ENCODE data around the gene CCT5. TPM values are rescaled to one million over a fixed set of nuclear protein-coding genes. Genes with fewer than 3 reads are reported as not detected.
"Not testable (repeated sequence)": the region's sequence is repeated elsewhere in the genome, so short reads cannot be mapped to it uniquely, and the experiment has no call there.

CCT5 gene
- total RNA-seq, 1 donor from 2014 or later, result 47.9 TPM

DNA sequence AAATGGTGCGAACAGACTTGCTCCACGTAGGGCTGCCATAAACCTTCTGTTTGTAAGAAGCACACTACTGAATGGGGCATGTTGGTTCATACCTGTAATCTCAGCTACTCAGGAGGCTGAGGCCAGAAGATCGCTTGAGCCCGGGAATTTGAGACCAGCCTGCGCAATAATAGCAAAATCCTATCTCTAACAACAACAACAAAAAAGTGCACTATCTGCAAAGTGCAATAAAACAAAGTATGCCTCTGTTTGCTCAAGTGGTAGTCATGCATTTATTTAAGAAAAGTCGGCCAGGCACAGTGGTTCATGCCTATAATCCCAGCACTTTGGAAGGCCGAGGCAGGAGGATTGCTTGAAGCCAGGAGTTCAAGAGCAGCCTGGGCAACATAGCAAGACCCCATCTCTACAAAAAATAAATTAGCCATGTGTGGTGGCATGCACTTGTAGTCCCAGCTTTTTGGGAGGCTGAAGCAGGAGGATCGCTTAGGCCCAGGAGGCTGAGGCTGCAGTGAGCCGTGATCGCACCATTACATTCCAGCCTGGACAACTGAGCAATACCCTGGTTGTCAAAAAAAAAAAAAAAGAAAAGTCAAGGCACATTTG is 5.6 kb upstream of the CCT5 start:
- ATAC-seq, result no peak

DNA sequence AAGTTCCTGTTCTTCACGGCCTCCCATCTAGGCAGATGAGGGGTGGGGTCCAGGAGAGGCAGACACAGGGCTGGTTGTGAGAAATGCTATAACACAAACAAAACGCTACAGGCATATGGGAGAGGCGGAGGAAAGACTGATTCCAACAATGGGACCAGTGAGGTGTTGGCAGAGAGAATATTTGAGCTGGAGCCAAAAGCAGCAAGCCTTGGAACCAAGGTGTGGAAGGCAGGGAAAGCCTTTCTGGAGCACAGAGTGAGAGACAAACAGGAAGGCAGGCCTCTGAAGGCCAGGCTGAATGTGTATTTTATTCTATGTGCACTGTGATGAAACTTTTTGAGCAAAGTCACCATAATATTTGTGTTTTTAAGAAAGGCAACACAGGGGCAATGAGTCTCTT is 3.3 kb upstream of the CCT5 start:
- ATAC-seq (no peak), DNase-seq (ENCODE audit: low spot score) (no peak)

More for the DNA sequence above, 5.6 kb upstream of the CCT5 start:
- DNase-seq (ENCODE audit: low spot score), result no peak

DNA sequence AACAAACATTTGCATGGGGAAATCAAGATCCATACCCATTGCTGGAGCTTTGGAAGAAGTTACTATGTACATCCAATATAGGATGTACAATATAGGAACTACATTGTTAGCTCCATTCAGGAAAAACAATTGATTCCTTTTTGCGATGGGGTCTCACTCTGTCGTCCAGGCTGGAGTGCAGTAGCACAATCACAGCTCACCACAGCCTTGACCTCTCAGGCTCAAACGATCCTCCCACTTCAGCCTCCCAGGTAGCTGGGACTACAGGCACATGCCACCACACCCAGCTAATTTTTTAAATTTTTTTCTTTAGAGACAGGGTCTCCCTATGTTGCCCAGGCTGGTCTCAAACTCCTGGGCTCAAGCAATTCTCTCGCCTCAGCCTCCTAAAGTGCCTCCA is 2.9 kb upstream of the CCT5 start:
- ATAC-seq; DNase-seq (ENCODE audit: low spot score): not testable (repeated sequence)

DNA sequence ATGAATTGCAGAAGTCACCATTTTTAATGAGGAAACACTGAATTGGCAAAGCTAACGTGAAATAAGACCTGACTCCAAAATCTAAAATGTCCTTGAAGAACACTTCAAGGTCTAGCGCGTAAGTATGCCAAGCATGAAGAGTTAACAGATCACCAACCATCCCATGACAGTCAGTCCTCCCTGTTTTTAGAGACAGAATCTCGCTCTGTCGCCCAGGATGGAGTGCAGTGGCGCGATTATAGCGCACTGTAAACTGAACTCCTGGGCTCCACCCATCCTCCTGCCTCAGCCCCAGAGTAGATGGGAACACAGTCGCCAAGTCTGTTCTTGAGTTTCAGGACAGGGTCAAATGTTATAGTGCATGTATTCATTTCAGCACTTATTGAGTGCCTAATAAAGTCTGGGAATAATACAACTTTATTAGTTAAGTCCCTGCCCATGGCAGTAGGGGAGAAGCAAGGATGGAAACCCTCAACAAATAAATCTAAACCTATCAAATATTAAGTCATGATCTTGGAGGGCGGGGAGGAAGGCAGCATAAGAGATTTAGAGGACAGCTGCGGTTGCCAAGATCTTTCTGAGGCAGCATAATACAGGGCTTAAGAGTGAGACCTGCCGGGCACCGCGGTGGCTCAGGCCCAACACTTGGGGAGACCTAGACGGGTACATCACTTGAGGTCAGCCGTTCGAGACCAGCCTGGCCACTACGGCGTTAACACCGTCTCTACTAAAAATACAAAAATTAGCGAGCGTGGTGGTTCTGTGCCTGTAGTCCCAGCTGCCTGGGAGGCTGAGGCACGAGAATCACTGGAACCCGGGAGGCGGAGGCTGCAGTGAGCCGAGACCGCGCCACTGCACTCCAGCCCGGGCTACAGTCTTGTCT is 1.5 kb upstream of the CCT5 start:
- DNase-seq (ENCODE audit: low spot score), result no peak
- ATAC-seq, result no peak

DNA sequence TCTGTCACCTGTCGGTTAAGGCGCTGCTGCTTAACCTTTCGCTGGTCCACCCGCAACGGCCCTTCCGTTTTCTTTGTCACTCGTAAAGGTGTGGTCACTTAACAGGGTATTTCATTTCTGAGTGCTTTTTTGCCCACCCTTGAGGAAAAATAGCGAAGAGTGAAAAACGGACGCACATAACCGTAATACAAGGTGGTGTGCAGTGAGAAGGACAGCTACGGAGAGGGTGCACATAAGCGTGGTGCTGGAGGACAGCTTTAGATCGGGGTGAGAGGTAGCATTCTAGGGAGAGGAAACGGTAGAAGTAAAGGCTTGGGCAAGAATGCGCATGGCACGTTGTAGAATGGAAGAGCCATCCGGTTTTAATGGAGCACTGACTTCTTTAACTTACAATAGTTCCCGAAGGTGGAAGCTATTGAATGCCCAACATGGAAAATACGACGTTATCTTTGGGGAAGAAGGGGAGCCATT is 761 bp downstream of the CCT5 start:
- DNase-seq (ENCODE audit: low spot score) (no peak), ATAC-seq (no peak)

DNA sequence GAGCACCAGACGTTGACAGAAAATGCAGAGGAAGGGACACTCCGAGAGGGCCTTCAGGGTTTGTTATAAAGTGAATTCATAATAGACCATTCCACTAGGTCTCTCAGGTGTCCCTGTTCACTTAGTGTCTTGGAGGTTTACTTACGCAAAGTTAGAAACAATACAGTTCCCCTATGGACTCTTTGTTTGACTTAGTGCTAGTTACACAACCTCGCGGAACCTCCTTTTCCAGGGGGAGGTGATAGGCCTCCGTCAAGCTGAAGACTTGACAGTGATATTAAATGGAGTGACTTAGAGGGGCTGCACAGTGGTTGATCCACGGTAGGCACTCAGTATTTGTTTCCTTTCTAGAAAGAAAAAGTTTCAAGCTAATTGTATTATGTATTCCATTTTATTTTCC is 1.3 kb downstream of the CCT5 start:
- DNase-seq (ENCODE audit: low spot score) (no peak), ATAC-seq (no peak)

DNA sequence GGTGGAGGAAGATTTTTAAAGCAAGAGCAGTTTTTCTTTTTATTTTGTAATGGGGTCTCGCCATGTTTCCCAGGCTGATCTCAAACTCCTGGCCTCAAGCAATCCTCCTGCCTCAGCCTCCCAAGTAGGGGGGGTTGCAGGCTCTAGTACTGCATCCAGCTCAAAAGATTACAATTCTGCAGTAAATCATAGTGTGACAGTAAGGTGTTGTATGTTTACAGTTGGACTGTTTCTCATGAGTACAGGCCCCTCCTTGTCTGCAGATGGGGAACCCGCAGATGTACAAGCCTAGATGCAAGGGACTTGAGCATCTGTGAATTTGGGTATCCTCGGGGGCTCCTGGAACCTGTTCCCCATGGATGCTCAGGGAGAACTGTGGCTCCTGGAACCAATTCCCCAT is 3.3 kb downstream of the CCT5 start:
- DNase-seq (ENCODE audit: low spot score) (no peak), ATAC-seq (no peak)

DNA sequence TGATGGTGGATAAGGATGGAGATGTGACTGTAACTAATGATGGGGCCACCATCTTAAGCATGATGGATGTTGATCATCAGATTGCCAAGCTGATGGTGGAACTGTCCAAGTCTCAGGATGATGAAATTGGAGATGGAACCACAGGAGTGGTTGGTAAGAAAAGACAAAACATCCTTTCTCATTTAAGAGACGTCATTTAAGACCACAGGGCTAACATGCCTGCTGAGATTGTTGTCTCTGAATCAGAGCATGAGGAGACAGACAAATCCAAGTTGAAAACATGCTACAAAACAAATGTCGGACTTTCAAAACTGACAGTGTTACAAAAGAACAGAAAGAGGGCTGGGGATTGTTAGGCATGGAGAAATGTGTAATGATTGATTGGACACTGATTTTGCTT is 4.6 kb downstream of the CCT5 start:
- ATAC-seq (no peak), DNase-seq (ENCODE audit: low spot score) (no peak)

DNA sequence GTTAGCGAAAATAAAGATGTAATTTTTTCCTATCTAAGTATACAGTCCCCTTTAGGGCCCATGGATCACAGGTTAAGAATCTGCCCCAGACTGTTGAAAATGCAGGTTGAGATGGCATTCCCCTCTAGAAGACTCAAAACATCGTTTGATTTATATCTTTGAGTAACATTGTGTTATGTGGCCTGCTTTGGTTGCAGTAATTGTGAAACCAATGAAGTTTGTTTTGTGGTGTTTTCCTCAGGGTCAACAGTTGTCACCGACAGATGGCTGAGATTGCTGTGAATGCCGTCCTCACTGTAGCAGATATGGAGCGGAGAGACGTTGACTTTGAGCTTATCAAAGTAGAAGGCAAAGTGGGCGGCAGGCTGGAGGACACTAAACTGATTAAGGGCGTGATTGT is 7.8 kb downstream of the CCT5 start:
- DNase-seq (ENCODE audit: low spot score) (no peak), ATAC-seq (peak; percentile 53)

DNA sequence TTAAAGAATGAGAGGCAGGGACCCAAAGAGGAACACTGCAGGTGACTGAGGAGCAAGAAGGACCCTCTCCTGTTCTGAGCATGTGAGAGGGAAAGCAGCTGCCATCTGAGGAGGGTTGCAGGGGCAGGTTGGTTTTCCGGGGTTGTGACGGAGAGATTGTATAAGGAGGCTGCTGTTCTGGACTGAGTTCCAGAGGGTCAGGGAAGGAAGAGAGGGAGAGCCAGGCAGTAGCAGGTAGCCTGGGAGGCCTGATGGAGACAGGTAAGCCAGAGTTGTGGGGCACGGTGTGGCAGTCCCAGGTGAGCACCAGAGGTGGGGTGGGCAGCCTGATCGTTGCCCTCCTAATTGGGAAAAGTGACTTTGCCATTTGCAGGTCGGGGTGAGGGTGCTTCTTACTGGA is 9.8 kb downstream of the CCT5 start:
- DNase-seq (ENCODE audit: low spot score) (no peak), ATAC-seq (no peak)

DNA sequence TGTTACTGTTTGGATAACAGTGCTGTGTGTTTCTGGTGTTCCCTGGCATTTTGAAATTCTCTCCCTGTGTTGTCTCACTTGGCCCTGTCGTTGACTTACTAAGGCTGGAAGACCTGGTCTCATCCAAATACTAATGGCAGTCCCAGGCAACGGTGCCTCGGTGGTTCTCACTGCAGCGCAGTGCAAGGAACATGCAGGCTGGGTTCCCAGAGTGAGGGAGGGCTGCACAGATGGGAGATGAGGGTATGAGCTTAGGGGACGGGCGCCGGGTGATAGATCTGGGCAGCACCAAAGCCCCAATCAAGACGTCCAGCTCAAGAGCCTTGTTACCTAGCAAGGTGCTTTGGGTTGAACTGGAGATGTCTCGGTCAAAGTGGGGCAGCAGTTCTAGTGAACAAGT is 11.0 kb downstream of the CCT5 start:
- DNase-seq (ENCODE audit: low spot score) (no peak), ATAC-seq (peak; percentile 36)

DNA sequence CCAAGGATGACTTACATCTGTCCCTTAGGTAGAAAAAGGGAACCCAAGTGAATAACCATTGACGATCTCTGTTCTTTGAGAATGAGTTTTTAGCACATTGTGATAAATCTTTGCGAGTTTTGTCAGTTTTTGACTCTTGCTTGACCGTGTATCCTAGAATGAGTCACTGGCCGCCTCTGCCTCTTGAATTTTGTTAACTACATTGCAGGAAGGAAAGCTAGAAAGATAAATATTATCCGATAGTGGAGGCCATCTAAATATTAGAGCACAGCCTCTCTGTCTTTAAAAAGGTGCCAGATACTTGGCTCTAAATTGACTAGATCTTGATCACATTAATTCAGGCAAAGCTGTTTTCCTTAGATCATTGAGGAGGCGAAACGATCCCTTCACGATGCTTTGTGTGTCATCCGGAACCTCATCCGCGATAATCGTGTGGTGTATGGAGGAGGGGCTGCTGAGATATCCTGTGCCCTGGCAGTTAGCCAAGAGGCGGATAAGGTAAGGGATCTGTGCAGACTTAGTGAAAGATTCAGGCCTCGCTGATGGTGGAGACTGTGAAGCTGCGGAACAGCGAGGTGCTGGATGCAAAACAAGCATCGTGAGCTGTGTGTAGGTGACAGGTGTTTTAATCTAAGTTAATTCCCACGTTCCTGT is 12.2 kb downstream of the CCT5 start:
- no peak for DNase-seq (ENCODE audit: low spot score)
- no peak for ATAC-seq

DNA sequence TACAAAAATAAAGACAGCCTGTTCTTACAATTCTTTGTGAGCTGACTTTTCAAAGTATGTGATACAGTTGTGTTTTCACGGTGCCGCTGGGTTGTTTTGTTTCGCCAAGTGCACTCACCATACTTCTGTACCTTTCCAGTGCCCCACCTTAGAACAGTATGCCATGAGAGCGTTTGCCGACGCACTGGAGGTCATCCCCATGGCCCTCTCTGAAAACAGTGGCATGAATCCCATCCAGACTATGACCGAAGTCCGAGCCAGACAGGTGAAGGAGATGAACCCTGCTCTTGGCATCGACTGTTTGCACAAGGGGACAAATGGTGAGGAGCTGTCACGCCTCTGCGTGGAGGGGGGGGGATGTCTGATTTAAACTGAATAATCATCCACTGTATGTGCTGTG is 12.9 kb downstream of the CCT5 start:
- DNase-seq (ENCODE audit: low spot score) (peak; percentile 90), ATAC-seq (peak; percentile 93)

DNA sequence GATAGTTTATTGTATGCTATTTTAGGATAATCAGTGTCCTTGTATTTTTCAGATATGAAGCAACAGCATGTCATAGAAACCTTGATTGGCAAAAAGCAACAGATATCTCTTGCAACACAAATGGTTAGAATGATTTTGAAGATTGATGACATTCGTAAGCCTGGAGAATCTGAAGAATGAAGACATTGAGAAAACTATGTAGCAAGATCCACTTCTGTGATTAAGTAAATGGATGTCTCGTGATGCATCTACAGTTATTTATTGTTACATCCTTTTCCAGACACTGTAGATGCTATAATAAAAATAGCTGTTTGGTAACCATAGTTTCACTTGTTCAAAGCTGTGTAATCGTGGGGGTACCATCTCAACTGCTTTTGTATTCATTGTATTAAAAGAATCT is 14.5 kb downstream of the CCT5 start:
- ATAC-seq (no peak), DNase-seq (ENCODE audit: low spot score) (no peak)

DNA sequence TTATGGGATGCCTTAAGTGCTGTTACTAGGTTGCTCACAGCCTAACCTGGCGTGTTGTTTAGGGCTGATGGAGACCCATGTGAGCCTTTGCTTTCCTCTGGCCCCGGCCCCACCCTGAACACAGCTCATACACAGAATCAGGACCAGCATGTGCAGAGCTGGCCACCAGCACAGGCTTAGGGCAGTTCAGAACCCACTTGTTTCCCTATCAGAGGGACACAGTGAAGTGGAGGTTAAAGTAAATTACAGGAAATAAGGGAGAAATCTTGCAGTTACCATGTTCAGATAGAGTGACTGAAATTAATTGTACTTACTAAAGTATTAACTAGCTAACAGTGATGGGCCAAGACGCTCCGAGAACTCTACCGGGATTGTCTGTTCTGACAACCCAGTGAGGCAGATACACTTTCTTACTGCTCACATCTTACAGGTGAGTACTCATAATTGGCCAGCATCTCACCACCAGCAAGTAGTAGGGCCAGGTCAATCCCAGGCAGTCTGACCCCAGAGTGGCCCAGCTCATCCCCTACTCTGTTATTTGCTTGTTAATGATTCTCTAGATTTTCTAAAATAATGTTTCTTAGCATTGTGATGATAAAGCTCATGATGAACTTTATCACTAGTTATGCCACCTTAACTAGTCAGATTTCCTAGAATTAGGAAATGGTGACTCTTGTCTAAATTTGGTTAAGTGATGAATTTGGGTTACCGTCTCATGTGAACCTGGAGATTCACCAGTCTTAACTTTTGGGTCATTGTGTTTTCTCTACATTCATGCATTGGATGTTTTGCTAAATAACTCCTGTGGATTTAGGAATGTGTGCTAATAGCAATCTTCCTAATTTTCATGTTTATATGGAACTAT is 15.4 kb downstream of the CCT5 start:
- ATAC-seq, result no peak

DNA sequence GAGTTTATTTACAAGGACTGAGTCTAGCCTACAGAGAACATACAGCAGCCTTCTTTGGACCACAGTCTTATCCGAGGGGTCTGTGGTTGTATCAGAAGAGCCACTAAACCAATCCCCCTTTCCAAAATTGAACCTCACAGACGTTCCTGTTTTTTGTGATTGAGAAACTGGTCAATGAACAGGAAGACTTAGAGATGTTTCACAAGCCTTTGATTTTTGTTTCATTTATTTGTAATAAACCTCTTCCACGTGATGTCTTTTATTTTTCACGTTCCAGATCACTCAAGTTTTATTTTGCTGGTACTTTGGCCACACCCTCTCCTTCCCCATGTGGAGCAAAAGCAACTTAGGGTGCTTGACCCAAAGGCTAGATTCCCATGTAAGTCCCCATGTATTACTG is 16.1 kb downstream of the CCT5 start:
- no peak for DNase-seq (ENCODE audit: low spot score)
- ATAC-seq, result no peak

More for the DNA sequence above, 15.4 kb downstream of the CCT5 start:
- DNase-seq (ENCODE audit: low spot score), result no peak

DNA sequence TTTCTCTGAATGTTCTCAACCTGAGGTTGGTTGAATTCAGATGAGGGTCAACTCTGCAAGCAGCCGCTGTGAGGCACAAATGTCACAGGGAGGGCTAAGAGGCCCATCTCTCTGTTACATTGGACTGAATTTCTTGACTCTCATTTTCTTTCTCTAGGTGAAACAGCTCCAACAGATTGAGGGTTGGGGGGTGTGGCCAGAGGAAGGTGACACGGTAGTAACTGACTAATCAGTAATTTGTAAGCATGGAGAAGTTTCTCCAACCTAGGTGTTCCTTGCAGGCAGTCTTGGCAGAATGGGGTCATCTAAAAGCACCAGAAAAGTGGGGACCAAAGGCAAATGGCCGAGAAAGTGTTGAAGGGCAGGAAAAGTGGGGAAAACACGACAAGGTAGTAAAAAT is 16.8 kb downstream of the CCT5 start:
- no peak for DNase-seq (ENCODE audit: low spot score)
- ATAC-seq, result no peak

DNA sequence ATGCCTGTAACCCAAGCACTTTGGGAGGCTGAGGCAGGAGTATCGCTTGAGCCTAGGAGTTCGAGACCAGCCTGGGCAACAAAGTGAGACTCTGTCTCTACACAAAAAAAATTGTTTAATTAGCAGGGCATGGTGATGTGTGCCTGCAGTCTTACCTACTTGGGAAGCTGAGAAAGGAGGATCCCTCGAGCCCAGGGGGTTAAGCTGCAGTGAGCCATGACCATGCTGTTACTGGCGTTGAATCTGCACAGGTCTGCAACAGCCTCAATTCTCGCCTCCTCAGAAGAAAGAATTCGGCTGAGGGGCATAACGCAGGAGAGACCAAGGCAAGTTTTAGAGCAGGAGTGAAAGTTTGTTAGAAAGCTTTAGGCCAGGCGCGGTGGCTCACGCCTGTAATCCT is 18.0 kb downstream of the CCT5 start:
- no peak for ATAC-seq
- DNase-seq (ENCODE audit: low spot score), result no peak

DNA sequence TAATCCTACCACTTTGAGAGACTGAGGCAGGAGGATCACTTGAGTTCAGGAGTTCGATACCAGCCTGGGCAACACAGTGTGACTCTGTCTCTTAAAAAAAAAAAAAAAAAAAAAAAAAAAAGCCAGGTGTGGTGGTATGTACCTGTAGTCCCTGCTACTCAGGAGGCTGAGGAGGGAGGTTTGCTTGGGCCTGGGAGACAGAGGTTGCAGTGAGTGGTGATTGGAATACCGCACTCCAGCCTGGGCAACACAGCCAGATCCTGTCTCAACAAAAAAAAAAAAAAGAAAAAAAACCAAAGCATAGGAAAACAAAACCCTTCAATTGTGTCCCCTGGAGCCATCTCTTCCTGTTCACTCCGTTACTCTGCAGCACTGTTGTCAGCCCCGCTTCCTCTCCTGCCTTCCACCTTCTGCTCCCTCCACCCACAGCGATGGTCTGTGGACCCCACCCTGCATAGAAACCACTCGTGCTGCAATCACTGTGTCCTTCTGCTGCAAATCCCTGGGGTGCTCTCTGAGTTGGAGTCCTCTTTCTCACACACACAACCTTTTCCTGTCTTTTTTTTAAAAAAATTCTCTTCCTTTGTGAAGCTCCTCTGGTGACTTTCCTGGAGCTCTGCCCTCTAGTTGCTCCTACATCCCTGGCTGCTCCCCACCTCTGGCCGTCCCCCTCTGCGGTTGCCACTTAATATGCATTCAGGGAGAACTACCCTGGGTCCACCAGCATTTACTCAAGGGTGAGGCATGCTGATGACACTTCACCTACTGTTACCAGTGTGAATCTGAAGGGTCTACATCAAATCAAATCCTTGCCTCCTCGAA is 22.2 kb downstream of the CCT5 start:
- no peak for DNase-seq (ENCODE audit: low spot score)
- ATAC-seq, result no peak

DNA sequence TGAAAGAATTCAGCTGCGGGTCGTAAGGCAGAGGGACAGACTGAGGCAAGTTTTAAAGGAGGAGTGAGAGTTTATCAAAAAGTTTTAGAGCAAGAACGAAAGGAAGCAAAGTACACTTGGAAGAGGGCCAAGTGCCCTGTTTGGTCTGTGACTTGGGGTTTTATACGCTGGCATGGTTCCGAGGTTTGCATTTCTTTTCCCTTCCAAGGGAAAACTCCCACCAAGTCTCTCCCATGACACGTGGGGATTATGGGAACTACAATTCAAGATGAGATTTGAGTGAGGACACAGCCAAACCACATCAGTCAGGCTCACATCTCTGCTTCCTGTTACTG is 22.8 kb downstream of the CCT5 start:
- peak; percentile 50 for ATAC-seq
- not testable (repeated sequence) for DNase-seq (ENCODE audit: low spot score)

Data from left lobe of liver (tissue), 2 donors.